ENCODE data around the gene KMT2B.
"Not testable (repeated sequence)": the region's sequence is repeated elsewhere in the genome, so short reads cannot be mapped to it uniquely, and the experiment has no call there.

Gene KMT2B, protein sequence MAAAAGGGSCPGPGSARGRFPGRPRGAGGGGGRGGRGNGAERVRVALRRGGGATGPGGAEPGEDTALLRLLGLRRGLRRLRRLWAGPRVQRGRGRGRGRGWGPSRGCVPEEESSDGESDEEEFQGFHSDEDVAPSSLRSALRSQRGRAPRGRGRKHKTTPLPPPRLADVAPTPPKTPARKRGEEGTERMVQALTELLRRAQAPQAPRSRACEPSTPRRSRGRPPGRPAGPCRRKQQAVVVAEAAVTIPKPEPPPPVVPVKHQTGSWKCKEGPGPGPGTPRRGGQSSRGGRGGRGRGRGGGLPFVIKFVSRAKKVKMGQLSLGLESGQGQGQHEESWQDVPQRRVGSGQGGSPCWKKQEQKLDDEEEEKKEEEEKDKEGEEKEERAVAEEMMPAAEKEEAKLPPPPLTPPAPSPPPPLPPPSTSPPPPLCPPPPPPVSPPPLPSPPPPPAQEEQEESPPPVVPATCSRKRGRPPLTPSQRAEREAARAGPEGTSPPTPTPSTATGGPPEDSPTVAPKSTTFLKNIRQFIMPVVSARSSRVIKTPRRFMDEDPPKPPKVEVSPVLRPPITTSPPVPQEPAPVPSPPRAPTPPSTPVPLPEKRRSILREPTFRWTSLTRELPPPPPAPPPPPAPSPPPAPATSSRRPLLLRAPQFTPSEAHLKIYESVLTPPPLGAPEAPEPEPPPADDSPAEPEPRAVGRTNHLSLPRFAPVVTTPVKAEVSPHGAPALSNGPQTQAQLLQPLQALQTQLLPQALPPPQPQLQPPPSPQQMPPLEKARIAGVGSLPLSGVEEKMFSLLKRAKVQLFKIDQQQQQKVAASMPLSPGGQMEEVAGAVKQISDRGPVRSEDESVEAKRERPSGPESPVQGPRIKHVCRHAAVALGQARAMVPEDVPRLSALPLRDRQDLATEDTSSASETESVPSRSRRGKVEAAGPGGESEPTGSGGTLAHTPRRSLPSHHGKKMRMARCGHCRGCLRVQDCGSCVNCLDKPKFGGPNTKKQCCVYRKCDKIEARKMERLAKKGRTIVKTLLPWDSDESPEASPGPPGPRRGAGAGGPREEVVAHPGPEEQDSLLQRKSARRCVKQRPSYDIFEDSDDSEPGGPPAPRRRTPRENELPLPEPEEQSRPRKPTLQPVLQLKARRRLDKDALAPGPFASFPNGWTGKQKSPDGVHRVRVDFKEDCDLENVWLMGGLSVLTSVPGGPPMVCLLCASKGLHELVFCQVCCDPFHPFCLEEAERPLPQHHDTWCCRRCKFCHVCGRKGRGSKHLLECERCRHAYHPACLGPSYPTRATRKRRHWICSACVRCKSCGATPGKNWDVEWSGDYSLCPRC (N-terminal part only)

DNA sequence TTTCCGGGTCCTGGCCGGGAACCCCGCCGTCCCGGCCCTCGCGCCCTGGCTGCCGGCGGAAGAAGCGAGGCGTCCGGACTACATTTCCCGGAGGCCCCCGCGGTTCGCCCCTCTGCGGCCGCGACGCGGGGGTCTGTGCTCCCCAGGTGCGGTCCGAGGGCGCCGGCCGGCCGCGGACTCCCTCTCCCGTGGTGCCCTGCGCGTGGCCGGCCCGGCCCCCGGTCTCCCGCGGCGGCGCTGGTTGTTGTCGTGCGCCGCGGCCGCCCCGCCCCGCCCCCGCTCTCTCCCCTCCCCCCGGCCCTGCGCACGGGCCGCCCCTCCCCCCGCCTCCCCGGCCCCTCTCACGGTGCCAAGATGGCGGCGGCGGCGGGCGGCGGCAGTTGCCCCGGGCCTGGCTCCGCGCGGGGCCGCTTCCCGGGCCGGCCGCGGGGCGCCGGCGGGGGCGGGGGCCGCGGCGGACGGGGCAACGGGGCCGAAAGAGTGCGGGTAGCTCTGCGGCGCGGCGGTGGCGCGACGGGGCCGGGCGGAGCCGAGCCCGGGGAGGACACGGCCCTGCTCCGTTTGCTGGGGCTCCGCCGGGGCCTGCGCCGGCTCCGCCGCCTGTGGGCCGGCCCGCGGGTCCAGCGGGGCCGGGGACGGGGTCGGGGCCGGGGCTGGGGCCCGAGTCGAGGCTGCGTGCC is at the start of gene KMT2B:
Gene KMT2B (plus strand): TSS at position 339 of the 680 bp plus-strand sequence. CDS start 16 bp downstream, at position 355.
- DNase-seq (ENCODE audit: low spot score), result peak; percentile 99

DNA sequence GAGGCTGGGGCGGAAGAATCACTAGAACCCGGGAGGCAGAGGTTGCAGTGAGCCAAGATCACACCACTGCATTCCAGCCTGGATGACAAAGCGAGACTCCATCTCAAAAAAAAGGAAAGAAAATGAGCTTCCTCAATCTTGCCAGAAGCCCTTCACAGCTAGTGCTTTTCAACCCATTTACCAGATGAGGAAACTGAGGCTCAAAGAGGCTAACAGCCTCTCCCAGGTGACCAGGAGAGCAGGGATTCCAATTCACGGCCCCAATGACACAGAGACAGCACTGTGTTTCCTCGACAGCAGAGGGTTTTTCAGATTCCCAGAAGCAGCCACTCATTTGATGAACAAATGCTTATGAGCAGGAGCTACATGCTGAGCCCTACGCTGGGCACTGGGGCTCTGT is 48.2 kb upstream of the KMT2B start:
- peak; percentile 4 for DNase-seq (ENCODE audit: low spot score)

DNA sequence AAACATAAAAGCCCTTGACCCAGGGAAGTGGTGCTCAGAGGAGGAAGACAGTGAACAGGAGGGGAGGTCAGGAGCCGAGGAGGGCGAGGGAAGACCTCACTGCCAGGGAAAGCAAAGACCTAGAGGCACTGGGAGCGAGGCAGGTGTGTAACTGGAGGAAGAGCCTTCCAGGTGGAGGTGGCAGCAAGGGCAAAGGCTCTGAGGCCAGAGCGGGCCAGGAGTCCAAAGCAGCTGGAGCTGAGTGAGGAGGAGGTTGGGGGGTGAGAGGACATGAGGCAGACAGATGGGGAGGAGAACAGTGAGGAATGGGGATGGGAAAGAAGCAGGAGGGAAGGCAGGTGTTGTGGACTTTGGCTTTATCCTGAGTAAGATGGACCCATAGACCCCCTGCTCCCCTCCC is 47.8 kb upstream of the KMT2B start:
- no peak for DNase-seq (ENCODE audit: low spot score)

DNA sequence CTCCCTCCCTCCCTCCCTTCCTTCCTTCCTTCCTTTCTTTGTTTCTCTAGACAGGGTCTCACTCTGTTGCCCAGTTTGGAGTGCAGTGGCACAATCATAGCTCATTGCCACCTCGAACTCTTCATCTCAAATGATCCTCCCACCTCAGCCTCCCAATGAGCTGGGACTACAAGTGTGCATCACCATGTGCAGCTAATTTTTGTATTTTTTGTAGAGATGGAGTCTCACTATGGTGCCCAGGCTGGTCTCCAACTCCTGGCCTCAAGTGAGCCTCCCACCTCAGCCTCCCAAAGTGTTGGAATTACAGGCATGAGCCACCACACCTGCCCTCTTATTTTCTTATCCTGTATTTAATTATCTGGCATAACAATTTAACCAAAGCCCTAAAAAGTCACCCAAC is 47.1 kb upstream of the KMT2B start:
- DNase-seq (ENCODE audit: low spot score), result no peak

DNA sequence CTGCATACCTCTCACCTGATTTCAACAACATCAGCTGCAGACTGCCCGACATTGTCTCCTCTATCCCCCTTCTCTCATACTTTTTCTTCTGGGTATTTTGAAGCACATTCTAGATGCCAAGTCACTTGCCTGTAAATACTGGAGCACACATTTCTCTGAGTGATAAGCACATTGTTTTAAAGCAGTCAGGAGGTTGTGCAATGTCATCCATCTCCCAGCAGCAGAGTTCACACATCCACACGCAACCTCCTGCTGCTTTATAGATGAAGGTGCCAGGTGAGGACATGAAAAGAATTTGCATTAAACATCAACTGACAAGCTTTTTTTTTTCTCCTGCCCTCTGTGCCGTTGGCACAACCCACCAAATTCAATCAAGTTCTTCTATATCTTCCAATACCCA is 46.0 kb upstream of the KMT2B start:
- peak; percentile 12 for DNase-seq (ENCODE audit: low spot score)

DNA sequence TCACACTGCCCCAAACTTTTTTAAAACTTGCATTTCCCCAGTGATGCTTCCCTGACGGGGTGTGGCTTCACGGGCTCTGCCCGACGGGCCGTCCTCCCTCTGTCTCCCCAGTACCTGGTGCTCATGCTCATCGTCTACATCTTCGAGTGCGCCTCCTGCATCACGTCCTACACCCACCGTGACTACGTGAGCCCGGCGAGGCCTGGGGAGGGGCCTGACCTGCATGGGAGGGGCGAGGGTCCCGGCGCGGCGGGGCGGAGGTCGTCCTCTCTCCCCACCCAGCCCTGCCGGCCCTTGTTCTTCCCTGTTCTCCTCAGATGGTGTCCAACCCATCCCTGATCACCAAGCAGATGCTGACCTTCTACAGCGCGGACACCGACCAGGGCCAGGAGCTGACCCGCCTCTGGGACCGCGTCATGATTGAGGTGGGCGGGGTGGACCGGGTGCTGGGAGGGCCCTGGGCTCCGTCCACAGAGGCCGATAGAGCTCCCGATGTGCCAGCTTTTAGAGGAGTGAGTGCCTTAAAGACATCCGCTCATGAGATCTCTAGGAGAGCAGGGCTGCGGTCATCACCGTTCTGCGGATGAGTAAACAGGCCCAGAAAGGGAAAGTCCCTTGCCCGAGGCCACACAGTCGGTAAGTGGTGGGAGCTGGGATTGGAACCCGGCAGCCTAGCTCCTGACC is 44.5 kb upstream of the KMT2B start:
- DNase-seq (ENCODE audit: low spot score), result peak; percentile 94

DNA sequence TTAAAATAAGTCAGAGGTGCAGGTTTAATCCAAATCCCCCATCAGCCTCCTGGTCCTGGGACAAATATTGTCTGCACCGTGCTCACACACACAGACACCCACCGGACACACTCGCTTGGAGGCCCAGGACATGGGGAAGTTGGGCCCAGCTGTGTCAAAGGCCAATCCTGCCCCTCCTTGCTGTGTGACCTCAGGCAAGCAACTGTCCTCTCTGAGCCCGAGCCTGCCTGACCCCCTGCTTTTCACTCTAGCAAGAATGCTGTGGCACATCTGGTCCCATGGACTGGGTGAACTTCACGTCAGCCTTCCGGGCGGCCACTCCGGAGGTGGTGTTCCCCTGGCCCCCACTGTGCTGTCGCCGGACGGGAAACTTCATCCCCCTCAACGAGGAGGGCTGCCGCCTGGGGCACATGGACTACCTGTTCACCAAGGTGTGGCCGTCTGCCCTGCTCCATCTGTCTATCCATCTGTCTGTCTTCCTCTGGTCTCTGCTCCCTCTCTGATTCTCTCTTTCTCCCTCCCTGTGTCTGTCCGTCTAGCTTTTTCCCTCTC is 42.1 kb upstream of the KMT2B start:
- DNase-seq (ENCODE audit: low spot score), result no peak

DNA sequence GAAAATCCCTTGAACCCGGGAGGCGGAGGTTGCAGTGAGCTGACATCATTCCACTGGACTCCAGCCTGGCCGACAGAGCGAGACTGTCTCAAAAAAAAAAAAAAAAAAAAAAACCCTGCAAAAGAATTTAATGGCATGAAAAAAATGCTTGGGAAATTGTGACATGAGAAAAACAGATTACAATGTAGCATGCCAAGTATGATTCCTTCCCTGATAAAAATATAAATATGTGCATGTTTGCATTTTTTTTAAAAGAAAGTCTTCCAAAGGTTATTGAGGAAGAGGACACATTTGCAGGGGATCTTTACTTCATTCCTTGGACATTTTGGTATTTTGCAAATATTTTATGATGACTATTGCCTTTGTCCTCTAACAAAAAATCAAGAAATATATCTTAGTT is 28.0 kb upstream of the KMT2B start:
- no peak for DNase-seq (ENCODE audit: low spot score)

DNA sequence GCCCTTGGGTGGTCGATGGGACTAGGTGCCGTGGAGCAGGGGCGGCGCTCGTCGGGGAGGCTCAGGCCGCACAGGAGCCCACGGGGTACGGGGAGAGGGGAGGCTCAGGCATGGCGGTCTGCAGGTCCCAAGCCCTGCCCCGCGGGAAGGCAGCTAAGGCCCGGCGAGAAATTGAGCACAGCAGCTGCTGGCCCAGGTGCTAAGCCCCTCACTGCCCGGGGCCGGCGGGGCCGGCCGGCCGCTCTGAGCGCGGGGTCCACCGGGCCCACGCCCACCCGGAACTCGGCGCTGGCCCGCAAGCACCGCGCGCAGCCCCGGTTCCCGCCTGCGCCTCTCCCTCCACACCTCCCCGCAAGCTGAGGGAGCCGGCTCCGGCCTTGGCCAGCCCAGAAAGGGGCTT is 26.7 kb upstream of the KMT2B start:
- DNase-seq (ENCODE audit: low spot score), result not testable (repeated sequence)

DNA sequence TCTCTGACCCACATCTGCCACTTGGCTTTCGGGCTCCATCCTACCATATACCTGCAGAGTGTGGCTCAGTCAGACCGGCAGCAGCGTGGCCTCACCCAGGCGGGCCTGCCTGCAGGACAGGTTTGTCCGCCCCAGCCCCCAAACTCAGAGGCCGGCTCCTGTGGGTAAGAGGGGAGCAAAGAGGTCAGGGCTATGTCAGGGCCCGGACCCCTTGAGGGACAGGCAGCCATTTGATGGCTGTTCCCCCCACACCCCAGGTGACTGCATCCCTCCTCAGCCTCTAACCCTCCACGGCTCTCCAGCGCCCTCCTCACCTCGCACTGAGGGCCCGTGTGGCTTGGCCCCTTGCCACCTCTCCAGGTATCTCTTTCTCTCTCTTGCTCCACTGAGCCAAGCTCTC is 25.8 kb upstream of the KMT2B start:
- no peak for DNase-seq (ENCODE audit: low spot score)

DNA sequence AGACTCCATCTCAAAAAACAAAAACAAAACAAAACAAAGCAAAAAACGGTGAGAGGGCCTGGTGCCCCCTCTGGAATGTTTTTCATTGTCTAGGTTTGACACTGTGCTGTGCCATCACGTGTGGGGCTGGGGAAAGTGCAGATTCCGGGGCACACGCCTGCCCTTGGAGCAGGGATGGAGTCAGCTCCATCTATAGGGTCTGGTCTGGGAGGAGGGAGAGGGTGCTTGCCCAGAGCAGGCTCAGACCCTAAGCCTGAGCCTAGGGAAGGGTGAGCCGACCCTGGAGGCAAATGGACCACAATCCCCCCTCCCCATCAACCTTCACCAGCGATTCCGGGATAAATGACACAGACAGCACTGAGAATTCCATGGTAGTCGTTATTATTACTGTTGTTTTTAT is 24.4 kb upstream of the KMT2B start:
- DNase-seq (ENCODE audit: low spot score), result no peak

DNA sequence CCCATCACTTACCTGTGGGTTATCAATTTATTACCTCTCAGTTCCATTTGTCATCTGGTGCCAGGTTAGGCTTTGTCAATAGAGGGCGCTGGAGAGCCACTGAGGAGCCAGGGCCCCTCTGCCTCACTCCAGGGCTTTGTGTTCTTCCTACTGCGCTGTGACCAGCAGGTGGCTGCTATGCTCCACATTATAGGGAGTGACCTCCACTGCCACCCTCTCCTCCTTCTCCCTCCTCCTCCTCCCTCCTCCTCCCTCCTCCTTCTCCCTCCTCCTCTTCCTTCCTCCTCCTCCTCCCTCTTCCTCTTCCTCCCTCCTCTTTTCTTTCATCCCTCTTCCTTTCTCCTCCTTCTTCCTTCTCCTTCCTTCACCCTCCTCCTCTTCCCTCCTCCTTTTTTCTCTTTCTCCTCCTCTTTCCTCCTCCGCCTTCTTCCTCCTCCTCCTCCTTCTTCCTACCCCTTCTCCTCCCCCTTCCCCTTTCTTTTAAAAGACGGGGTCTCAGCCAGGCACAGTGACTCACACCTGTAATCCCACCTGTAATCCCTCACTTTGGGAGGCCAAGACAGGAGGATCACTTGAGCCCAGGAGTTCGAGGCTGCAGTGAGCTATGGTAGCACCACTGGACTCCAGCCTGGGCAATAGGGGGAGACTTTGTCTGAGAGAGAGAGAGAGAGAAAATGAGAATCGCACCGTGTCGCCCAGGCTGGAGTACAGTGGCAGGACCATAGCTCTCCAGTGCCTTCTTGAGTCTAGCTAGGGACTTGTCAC is 23.8 kb upstream of the KMT2B start:
- peak; percentile 89 for DNase-seq (ENCODE audit: low spot score)

DNA sequence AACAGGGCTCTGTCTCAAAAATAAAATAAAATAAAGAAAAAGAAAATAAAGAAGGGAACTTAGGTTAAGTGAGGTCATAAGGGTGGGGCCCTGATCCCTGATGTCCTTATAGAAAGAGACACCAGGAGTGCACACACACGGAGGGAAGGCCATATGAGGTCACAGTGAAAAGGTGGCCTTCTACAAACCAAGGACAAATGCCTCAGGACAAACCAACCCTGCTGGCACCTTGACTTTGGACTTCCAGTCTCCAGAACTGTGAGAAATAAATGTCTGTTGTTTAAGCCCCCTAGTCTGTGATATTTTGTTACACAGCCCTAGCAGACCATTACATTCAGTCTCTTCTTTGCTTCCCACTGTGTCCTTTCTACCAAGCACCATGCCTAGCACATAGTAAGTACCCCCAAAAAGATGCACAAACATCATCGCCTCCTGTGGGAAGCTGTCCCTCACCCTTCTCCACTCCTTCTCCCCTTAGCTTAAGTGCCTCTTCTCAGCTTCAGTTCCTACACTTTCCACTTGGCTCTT is 21.8 kb upstream of the KMT2B start:
- DNase-seq (ENCODE audit: low spot score), result no peak

DNA sequence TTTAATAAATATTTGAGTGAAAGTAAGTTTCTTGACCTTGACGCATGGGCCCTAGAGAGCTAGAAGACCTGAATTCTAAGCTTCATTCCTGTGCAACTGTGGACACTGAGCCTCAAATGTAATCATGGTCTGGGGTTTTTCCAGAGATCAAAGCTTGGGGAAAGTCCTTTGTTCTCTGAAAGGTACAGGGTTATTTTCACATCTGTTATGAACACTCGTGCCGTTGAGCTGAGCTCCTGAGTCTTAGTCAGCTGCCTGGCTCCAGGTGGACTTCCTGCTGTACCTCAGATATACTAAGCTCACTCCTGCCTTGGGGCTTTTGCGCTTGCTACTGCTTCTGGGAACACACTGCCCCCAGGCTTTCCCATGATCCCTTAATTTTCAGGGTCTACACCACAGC is 21.0 kb upstream of the KMT2B start:
- no peak for DNase-seq (ENCODE audit: low spot score)

DNA sequence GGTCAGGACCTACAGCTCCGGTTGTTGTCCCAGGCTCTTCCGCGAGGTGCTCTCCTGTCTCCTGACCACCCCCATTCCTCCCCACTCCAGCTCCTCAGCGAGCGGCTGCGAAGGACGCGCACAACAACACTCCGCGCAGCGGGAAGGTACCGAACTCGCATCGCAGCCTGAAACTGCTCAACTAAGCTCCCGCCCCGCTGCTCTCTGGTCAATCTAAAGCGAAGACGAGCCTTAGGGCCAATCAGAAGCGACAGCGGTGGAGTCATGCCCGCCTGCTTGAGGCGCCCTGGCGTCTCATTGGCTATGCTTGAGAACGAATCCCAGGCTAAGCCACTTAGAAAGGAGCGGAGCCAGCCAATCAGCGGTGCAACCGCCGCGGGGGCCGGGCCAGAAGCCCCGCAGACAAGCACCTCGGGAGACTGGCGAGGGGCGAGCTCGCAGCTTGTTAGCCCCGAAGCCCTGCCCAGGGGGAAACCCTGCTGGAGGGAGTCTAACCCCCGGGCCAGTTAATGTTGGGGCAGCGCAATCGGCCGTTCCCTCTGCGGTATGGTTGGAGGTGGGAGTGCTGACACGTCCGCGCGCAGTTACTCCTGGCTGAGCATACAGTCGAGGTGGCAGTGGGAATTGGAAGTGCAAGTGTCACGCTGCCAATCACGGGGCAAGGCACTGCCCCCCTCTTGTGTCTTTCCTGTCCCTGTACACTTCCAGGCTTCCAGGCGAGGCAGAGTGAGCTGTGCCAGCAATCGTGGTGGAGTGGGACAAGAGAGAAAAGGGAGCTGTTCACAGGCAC is 15.4 kb upstream of the KMT2B start:
- DNase-seq (ENCODE audit: low spot score), result peak; percentile 96

DNA sequence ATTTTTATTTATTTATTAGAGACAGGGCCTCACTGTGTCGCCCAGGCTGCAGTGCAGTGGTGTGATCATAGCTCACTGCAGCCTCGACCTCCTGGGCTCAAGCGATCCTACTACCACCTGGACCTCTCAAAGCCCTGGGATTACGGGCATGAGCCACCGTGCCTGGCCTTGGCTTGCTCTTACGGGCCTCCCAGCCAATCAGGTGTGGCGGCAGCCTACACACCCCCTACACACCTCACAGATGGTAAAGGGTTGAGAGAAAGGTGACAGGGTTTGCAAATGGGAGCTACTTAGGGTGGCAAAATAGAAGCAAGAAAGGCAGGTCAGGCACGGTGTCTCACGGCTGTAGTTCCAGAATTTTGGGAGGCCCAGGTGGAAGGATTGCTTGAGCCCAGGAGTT is 14.5 kb upstream of the KMT2B start:
- peak; percentile 30 for DNase-seq (ENCODE audit: low spot score)

DNA sequence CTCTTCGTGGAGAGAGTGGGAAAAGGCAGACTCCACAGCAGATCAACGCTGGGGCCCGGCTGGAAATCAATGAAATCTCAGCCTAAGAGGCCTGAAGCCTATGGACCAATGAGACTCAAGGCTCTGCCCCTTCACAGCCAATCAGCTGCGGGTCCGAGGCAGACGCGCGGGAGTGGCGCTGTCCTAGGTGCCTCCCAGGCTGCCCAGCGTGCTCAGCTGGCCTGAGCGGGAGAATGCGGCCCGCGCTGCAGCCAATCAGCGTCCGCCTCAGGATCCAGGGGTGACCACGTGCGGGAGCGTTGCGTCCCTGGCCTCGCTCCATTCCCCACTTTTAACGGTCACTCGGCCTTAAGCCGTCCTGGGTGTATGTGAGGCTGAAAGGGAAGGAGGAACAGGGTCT is 13.6 kb upstream of the KMT2B start, which contains the start of gene ZBTB32:
Gene ZBTB32 (plus strand): TSS at position 341 of the 400 bp plus-strand sequence. CDS start 10,069 bp downstream, outside the sequence.
- DNase-seq (ENCODE audit: low spot score), result peak; percentile 94

DNA sequence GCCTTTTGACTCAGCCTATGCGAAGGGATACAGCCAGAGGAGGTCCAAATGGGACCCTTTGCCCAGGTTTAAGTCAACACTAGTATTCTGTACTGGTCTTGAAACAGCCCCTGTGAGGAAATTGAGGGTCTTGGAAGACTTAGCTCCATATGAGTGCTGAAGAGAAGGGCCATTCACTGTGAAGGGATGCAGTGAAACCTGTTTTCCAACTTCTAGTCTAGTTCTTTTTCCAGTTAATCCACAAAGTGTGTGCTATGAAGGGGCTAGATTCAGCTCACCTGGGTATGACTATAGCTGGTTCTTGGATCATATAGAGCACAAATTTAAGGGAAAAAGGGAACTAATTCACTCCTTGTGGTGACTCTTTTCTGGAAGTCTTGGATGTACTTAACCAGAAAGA is 9.4 kb upstream of the KMT2B start:
- no peak for DNase-seq (ENCODE audit: low spot score)
